H1 (cell line): ENCODE measurements around the gene SPC25. TPM values are rescaled to one million over a fixed set of nuclear protein-coding genes. Genes with fewer than 3 reads are reported as not detected.

Experiments
- CTCF ChIA-PET: fragments of 300-600 bp; sonication (Branson Sonifier 250); formaldehyde crosslinking; loops from one replicate; lab custom pipeline; 2021; ENCODE audit not compliant: partially characterized antibody; lab: Charles Lee
- POLR2A ChIA-PET: fragments of 300-600 bp; sonication (Branson Sonifier 250); formaldehyde crosslinking; loops from one replicate; lab custom pipeline; 2021; ENCODE audit warnings: inconsistent platforms; ENCODE audit not compliant: partially characterized antibody; lab: Charles Lee
- DNase-seq, 2 experiments: peaks; one replicate each; pipeline versions ENCODE4 v3.0.0 to v3.0.0-alpha.2; 2010 to 2022; ENCODE audit warnings: low spot score in 2 of 2, low read depth in 1 of 2, mixed read lengths in 1 of 2
- FAIRE-seq: peaks from 2 replicates; lab custom pipeline; 2011; peaks lifted over from hg19 to GRCh38; lab: Jason Lieb, UNC
- H2AFZ ChIP-seq: 2 replicates; pipeline ENCODE4 v1.8.1; 2012; ENCODE audit warnings: low read length, inconsistent platforms
- H2AK5ac ChIP-seq: 2 replicates; pipeline ENCODE4 v1.6.1; 2013; ENCODE audit warnings: low read depth, low read length
- H2BK120ac ChIP-seq: replicated peaks from 2 replicates; pipeline ENCODE3; 2013; ENCODE audit warnings: low read depth, low read length, inconsistent platforms
- H2BK12ac ChIP-seq: 2 replicates; pipeline ENCODE4 v1.6.1; 2013; ENCODE audit warnings: low read depth, low read length
- H2BK15ac ChIP-seq: 2 replicates; pipeline ENCODE4 v1.6.1; 2013; ENCODE audit warnings: low read length
- H2BK20ac ChIP-seq: 2 replicates; pipeline ENCODE4 v1.6.1; 2013; ENCODE audit warnings: low read length
- H2BK5ac ChIP-seq: 2 replicates; pipeline ENCODE4 v1.6.1; 2013; ENCODE audit warnings: low read depth, low read length
- H3K14ac ChIP-seq: 2 replicates; pipeline ENCODE4 v1.6.1; 2013; ENCODE audit warnings: inconsistent platforms; ENCODE audit not compliant: insufficient read length
- H3K18ac ChIP-seq: 2 replicates; pipeline ENCODE4 v1.6.1; 2013; ENCODE audit warnings: low read length; ENCODE audit errors: extremely low read depth
- H3K23ac ChIP-seq: 2 replicates; pipeline ENCODE4 v1.6.1; 2013; ENCODE audit warnings: inconsistent platforms; ENCODE audit not compliant: insufficient read length
- H3K23me2 ChIP-seq: 2 replicates; pipeline ENCODE4 v1.6.1; 2013; ENCODE audit warnings: low read depth, low read length
- H3K27ac ChIP-seq: 2 replicates; pipeline ENCODE4 v1.6.1; 2011; ENCODE audit warnings: low read depth, low read length, inconsistent platforms
- H3K27me3 ChIP-seq, 4 experiments: replicated peaks in 1 of 4; 1 replicate in 1 of 4; 2 replicates in 3 of 4; pipeline versions ENCODE4 v1.6.1 to v1.8.1; 2011 to 2013; ENCODE audit warnings: low read length in 3 of 4, mild to moderate bottlenecking in 3 of 4, inconsistent platforms in 2 of 4, mixed read lengths in 2 of 4, moderate library complexity in 1 of 4; ENCODE audit not compliant: control insufficient read depth in 3 of 4, insufficient read depth in 3 of 4; ENCODE audit errors: extremely low read depth in 1 of 4
- H3K36me3 ChIP-seq, 4 experiments: 2 replicates each; pipeline versions ENCODE4 v1.6.1 to v1.8.1; 2011 to 2013; ENCODE audit warnings: mild to moderate bottlenecking in 4 of 4, low read length in 3 of 4, moderate library complexity in 2 of 4, control low read depth in 1 of 4, inconsistent platforms in 1 of 4; ENCODE audit not compliant: insufficient read depth in 4 of 4, control insufficient read depth in 2 of 4
- H3K4ac ChIP-seq: replicated peaks from 2 replicates; pipeline ENCODE3; 2013; ENCODE audit warnings: low read length, low read depth, mixed read lengths, inconsistent platforms; ENCODE audit not compliant: insufficient read length
- H3K4me1 ChIP-seq, 4 experiments: replicated peaks in 1 of 4; 1 replicate in 1 of 4; 2 replicates in 3 of 4; pipeline versions ENCODE4 v1.6.1 to v1.8.1; 2011 to 2013; ENCODE audit warnings: low read length in 3 of 4, inconsistent platforms in 2 of 4, mixed read lengths in 1 of 4; ENCODE audit not compliant: insufficient read depth in 4 of 4, control insufficient read depth in 3 of 4
- H3K4me2 ChIP-seq, 2 experiments: 2 replicates each; pipeline versions ENCODE4 v1.6.1 to v1.8.1; 2011 to 2013; ENCODE audit warnings: low read depth in 2 of 2, low read length in 2 of 2, control low read depth in 1 of 2, inconsistent platforms in 1 of 2, mild to moderate bottlenecking in 1 of 2; ENCODE audit not compliant: insufficient read depth in 1 of 2
- H3K4me3 ChIP-seq, 4 experiments: fragments of 200-600, 300-600 bp in 1 of 4; sonication (generic), shearing (Covaris generic), sonication (Bioruptor Twin) in 1 of 4; 2 replicates each; pipeline versions ENCODE4 v1.5.1 to v1.8.1; 2011 to 2016; ENCODE audit warnings: low read length in 4 of 4, low read depth in 3 of 4, control low read depth in 2 of 4, inconsistent platforms in 2 of 4, mild to moderate bottlenecking in 2 of 4, mixed read lengths in 1 of 4, moderate library complexity in 1 of 4; ENCODE audit not compliant: insufficient read depth in 2 of 4; ENCODE audit errors: extremely low read depth in 1 of 4
- H3K56ac ChIP-seq: replicated peaks from 2 replicates; pipeline ENCODE3; 2013; ENCODE audit warnings: low read depth, mild to moderate bottlenecking, mixed read lengths, low read length, inconsistent platforms; ENCODE audit not compliant: insufficient read length
- H3K79me1 ChIP-seq: 2 replicates; pipeline ENCODE4 v1.6.1; 2013; ENCODE audit warnings: low read depth, low read length, control low read depth
- H3K79me2 ChIP-seq, 2 experiments: 2 replicates each; pipeline versions ENCODE4 v1.6.1 to v1.8.1; 2012 to 2013; ENCODE audit warnings: low read length in 2 of 2, mild to moderate bottlenecking in 2 of 2, inconsistent platforms in 1 of 2; ENCODE audit not compliant: insufficient read depth in 2 of 2, control insufficient read depth in 1 of 2
- H3K9ac ChIP-seq, 4 experiments: replicated peaks in 1 of 4; 1 replicate in 1 of 4; 2 replicates in 3 of 4; pipeline versions ENCODE4 v1.6.1 to v1.8.1; 2011 to 2013; ENCODE audit warnings: low read depth in 3 of 4, low read length in 3 of 4, control low read depth in 2 of 4, mild to moderate bottlenecking in 2 of 4, moderate library complexity in 2 of 4, inconsistent platforms in 1 of 4; ENCODE audit errors: extremely low read depth in 1 of 4
- H3K9me3 ChIP-seq, 2 experiments: 2 replicates each; pipeline versions ENCODE4 v1.6.1 to v1.8.1; 2012 to 2013; ENCODE audit warnings: mild to moderate bottlenecking in 2 of 2, moderate library complexity in 2 of 2, control low read depth in 1 of 2, inconsistent platforms in 1 of 2, low read depth in 1 of 2, low read length in 1 of 2, mixed read lengths in 1 of 2; ENCODE audit not compliant: insufficient read depth in 2 of 2
- H4K20me1 ChIP-seq, 2 experiments: replicated peaks in 1 of 2; 2 replicates each; pipeline versions ENCODE3 to v1.8.1; 2011 to 2013; ENCODE audit warnings: inconsistent platforms in 2 of 2, low read length in 2 of 2, mild to moderate bottlenecking in 1 of 2; ENCODE audit not compliant: insufficient read depth in 2 of 2, control insufficient read depth in 1 of 2
- H4K5ac ChIP-seq: 2 replicates; pipeline ENCODE4 v1.6.1; 2013; ENCODE audit warnings: low read length, low read depth, mixed read lengths, inconsistent platforms; ENCODE audit not compliant: insufficient read length
- H4K8ac ChIP-seq: 2 replicates; pipeline ENCODE4 v1.8.0; 2013; ENCODE audit warnings: mild to moderate bottlenecking, moderate library complexity, low read length, inconsistent platforms; ENCODE audit not compliant: insufficient read depth; ENCODE audit errors: extremely low read depth
- H4K91ac ChIP-seq: replicated peaks from 2 replicates; pipeline ENCODE3; 2013; ENCODE audit warnings: low read length, mixed read lengths, inconsistent platforms; ENCODE audit not compliant: insufficient read length
- ATF2 ChIP-seq: IDR thresholded peaks from 2 replicates; pipeline ENCODE4 v1.6.1; 2012; ENCODE audit warnings: low read length, inconsistent platforms
- ATF3 ChIP-seq: IDR thresholded peaks from 2 replicates; pipeline ENCODE4 v1.6.1; 2011; ENCODE audit warnings: low read depth, mild to moderate bottlenecking, low read length; ENCODE audit not compliant: insufficient read depth
- BACH1 ChIP-seq: IDR thresholded peaks from 2 replicates; pipeline ENCODE4 v1.6.1; 2012; ENCODE audit warnings: low read length, improper control_type of control experiment
- EGR1 ChIP-seq: IDR thresholded peaks from 2 replicates; pipeline ENCODE4 v1.6.1; 2011; ENCODE audit warnings: low read depth, low read length, borderline replicate concordance
- GTF2F1 ChIP-seq: IDR thresholded peaks from 2 replicates; pipeline ENCODE4 v1.6.1; 2012; ENCODE audit warnings: low read depth, low read length, improper control_type of control experiment, borderline replicate concordance
- HDAC2 ChIP-seq, 2 experiments: fragments of 300-600 bp in 1 of 2; sonication (generic) in 1 of 2; IDR thresholded peaks; 2 replicates each; pipeline ENCODE4 v1.6.1; 2011 to 2012; ENCODE audit warnings: low read depth in 2 of 2, low read length in 2 of 2, mild to moderate bottlenecking in 2 of 2, moderate library complexity in 2 of 2, borderline replicate concordance in 1 of 2, inconsistent platforms in 1 of 2
- JUN ChIP-seq: IDR thresholded peaks from 2 replicates; pipeline ENCODE4 v1.6.1; 2011; ENCODE audit warnings: low read depth, mild to moderate bottlenecking, improper control_type of control experiment, low read length
- KDM1A ChIP-seq: fragments of 200-600, 300-600 bp; sonication (generic); IDR thresholded peaks from 2 replicates; pipeline ENCODE4 v1.7.1; 2016; ENCODE audit warnings: mild to moderate bottlenecking, low read length, borderline replicate concordance
- KDM4A ChIP-seq: IDR thresholded peaks from one replicate; pipeline ENCODE4 v1.7.1; 2012; ENCODE audit warnings: low read depth, mild to moderate bottlenecking, moderate library complexity, low read length, inconsistent platforms; ENCODE audit not compliant: severe bottlenecking
- KDM5A ChIP-seq: fragments of 200-600 bp; IDR thresholded peaks from 2 replicates; pipeline ENCODE4 v1.7.1; 2012; ENCODE audit warnings: mild to moderate bottlenecking, low read length, inconsistent platforms, mixed read lengths
- MAX ChIP-seq: IDR thresholded peaks from 2 replicates; pipeline ENCODE4 v1.6.1; 2012; ENCODE audit warnings: inconsistent platforms
- POLR2A ChIP-seq, 2 experiments: IDR thresholded peaks; 1 replicate in 1 of 2; 2 replicates in 1 of 2; pipeline ENCODE4 v1.6.1; 2011; ENCODE audit warnings: low read depth in 2 of 2, low read length in 2 of 2, mild to moderate bottlenecking in 2 of 2; ENCODE audit errors: control extremely low read depth in 1 of 2
- SP4 ChIP-seq: IDR thresholded peaks from 2 replicates; pipeline ENCODE4 v1.6.1; 2012; ENCODE audit warnings: low read length, inconsistent platforms
- TBP ChIP-seq: IDR thresholded peaks from 2 replicates; pipeline ENCODE4 v1.6.1; 2011; ENCODE audit warnings: low read depth, low read length, improper control_type of control experiment
- polyA plus RNA-seq, 7 experiments: library from polyadenylated mRNA; depleted of rRNA in 3 of 7; stranded (reverse) in 5 of 7; unstranded in 2 of 7; fragments of >200 nt in 5 of 7; fragments of 200-250 nt in 2 of 7; gene quantifications; 1 replicate in 5 of 7; 2 replicates in 1 of 7; 4 replicates in 1 of 7; pipeline versions ENCODE4 v1.2.1 to v1.2.3, GENCODE V29; 2011 to 2013; ENCODE audit warnings: missing spikeins in 2 of 7, mixed read lengths in 2 of 7
- total RNA-seq: library from RNA; stranded (reverse); fragmentation: NEBNext Ultra II Directional; extraction: Animal tissue kit (Norgen Biotek cat#: 25700); gene quantifications from 2 replicates; pipeline ENCODE4 v1.2.1, GENCODE V29; 2021

Gene SPC25
- total and polyA plus RNA-seq, 2 of the 8 experiments (the other 6 are each of a cell fraction or from before 2014, with no cell fraction given): 21.0 to 34.7 TPM

- no peak for DNase-seq
- Histone ChIP-seq H3K18ac (no peak overlapping the region), H3K9ac (no peak overlapping the region), H3K4me1 (no peaks in the 10 kb centered on the region), H3K27me3 (no peaks in the 10 kb centered on the region), H2BK120ac (no peak overlapping the region), H4K20me1 (no peaks in the 10 kb centered on the region), H3K23me2 (no peaks in the 10 kb centered on the region), H3K27ac (no peak overlapping the region), H4K5ac (no peak overlapping the region), H3K14ac (no peak overlapping the region), H2BK5ac (no peak overlapping the region), H3K79me1 (no peaks in the 10 kb centered on the region), H3K56ac (no peak overlapping the region), H3K36me3 (no peaks in the 10 kb centered on the region), H3K4me2 (no peak overlapping the region), H3K9me3 (no peaks in the 10 kb centered on the region; a peak in 1 of 4 replicates), H2AFZ (no peak overlapping the region), H3K4ac (no peak overlapping the region), H4K91ac (no peak overlapping the region), H3K4me3 (no peak overlapping the region), H2BK20ac (no peak overlapping the region), H3K79me2 (no peaks in the 10 kb centered on the region), H2BK15ac (no peak overlapping the region), H2AK5ac (no peak overlapping the region), H2BK12ac (no peak overlapping the region), H4K8ac (no peak overlapping the region), H3K23ac (no peak overlapping the region)
- ChIA-PET CTCF (interaction anchor here (1.1 to 1.5 kb wide), 3 partner anchors 9 to 90 kb away, joined by 3 to 4 read pairs (median 3); no protein-coding TSS in a partner anchor), POLR2A (no interaction called here)
- no peak for FAIRE-seq
- TF ChIP-seq EGR1 (no peak), BACH1 (no peak), ATF2 (no peak), KDM4A (no peak), HDAC2 (IDR thresholded peaks at IDR 0.05; ENCODE audit: borderline replicate concordance in 1 of 2, low read depth in 2 of 2, low read length in 2 of 2) (no peak), TBP (no peak), SP4 (no peak), KDM1A (no peak), ATF3 (no peak), JUN (no peak), KDM5A (no peak), GTF2F1 (no peak), MAX (no peak), POLR2A (IDR thresholded peaks at IDR 0.05; ENCODE audit: control extremely low read depth in 1 of 2, low read depth in 2 of 2, low read length in 2 of 2) (no peak)
Measured at GRCh38 chr2:168830958-168831357, 59.3 kb downstream of the SPC25 start.
